ENCODE measurements around the gene CTAGE1. TPM values are rescaled to one million over a fixed set of nuclear protein-coding genes. Genes with fewer than 3 reads are reported as not detected.

CTAGE1 gene
- total RNA-seq, 1 donor from 2014 or later: not detected

DNA sequence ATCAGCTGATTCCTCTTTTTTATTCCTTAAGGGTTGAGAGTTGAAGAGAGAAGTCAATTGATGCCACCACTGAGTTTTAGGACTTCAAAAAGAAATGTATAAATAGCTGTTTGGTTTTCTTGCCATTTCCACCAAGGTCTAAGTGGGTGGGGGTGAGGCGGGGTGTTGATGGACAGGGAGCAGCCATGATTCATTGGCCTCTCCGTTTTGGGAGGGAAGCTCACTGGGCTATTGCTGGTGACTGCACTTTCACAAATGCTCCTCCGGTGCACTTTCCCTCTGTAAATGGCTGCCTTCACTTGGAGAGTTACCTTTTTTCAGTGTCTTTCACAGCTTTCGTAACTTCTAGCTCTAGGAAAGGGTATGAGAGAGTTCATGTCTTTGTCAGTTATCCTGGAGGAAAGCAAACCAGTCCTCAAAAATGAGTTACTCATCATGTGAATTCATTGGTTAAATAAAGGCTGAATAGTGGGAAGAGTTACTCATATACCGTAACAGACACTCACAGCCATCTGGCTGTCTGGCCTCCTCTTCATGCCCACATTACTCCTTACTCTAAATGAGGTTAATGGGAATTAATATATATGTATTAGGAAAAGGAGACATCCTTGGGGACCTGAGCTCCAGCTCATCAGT, 17.4 kb upstream of the CTAGE1 start:
- intact Hi-C loops (cut with micrococcal nuclease): no loop called here
- Histone ChIP-seq H3K27me3 (ENCODE audit: low read depth) (no peaks in the 10 kb centered on the region), H3K9me3 (replicated peaks) (no peaks in the 10 kb centered on the region)

DNA sequence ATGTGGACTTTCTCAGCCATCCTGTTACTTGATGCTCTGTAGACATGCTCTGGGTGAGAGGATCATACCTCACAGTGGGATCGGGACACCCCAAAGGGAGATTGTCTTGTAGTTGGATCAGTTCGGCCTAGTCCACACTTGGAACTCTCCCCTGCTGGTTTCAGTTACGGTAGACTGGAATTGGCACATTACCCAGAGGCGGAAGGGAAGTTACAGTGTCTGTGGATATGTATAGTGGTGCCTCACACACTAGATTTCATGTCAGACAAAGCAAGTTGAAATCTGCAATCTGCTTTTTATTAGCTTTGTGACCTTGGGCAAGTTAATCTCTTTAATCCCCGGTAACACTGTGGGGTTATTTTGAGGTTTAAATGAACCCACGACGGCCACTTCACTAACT, 16.2 kb upstream of the CTAGE1 start:
- no peak overlapping the region for H3K27ac ChIP-seq (replicated peaks)
- no peak overlapping the region for H3K4me3 ChIP-seq
- DNase-seq: no peak
- TF ChIP-seq, protein P1, sequence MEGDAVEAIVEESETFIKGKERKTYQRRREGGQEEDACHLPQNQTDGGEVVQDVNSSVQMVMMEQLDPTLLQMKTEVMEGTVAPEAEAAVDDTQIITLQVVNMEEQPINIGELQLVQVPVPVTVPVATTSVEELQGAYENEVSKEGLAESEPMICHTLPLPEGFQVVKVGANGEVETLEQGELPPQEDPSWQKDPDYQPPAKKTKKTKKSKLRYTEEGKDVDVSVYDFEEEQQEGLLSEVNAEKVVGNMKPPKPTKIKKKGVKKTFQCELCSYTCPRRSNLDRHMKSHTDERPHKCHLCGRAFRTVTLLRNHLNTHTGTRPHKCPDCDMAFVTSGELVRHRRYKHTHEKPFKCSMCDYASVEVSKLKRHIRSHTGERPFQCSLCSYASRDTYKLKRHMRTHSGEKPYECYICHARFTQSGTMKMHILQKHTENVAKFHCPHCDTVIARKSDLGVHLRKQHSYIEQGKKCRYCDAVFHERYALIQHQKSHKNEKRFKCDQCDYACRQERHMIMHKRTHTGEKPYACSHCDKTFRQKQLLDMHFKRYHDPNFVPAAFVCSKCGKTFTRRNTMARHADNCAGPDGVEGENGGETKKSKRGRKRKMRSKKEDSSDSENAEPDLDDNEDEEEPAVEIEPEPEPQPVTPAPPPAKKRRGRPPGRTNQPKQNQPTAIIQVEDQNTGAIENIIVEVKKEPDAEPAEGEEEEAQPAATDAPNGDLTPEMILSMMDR (IDR thresholded peaks at IDR 0.05; ENCODE audit: borderline replicate concordance): no peak
- no peaks in the 10 kb centered on the region for H3K9me3 ChIP-seq (replicated peaks)
- no peaks in the 10 kb centered on the region for H3K36me3 ChIP-seq
- H3K27me3 ChIP-seq (ENCODE audit: low read depth): no peaks in the 10 kb centered on the region
- intact Hi-C loops (cut with micrococcal nuclease): no loop called here
- H3K4me1 ChIP-seq: peaks cover 18% of the 10 kb centered on the region

More for the DNA sequence above, 17.4 kb upstream of the CTAGE1 start:
- Histone ChIP-seq H3K4me3 (no peak overlapping the region), H3K27ac (replicated peaks) (no peak overlapping the region), H3K36me3 (no peaks in the 10 kb centered on the region), H3K4me1 (peaks cover 18% of the 10 kb centered on the region)
- TF ChIP-seq, protein P1 (IDR thresholded peaks at IDR 0.05; ENCODE audit: borderline replicate concordance): no peak
- DNase-seq: no peak

DNA sequence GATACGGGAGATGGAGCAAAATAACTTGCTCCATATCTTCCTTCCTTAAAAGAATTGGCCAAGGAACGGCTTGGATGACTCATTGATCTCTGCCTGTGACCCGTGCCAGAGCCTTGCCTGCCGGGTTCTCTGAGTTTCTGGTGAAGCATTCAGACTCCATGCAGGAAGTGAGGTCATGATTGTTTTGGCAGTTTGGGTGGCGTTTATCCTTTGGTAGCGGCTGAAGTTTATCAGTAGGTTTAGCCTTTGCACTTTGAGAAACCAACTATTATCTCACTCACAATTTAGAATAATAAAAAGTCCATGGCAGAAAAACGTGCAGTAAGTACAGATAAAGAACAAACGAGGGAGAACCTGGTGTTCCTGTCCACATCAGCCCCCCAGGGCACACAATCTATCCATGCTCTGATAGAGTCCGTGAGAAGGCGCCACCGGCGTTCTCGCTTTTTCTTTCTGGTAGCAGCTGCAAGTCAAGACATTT, 15.0 kb upstream of the CTAGE1 start:
- intact Hi-C loops (cut with micrococcal nuclease): no loop called here
- peak; percentile 79 for DNase-seq
- Histone ChIP-seq H3K4me3 (peak overlapping the region; percentile 35), H3K27me3 (ENCODE audit: low read depth) (no peaks in the 10 kb centered on the region), H3K4me1 (peaks cover 28% of the 10 kb centered on the region), H3K9me3 (replicated peaks) (no peaks in the 10 kb centered on the region), H3K27ac (replicated peaks) (peak overlapping the region; percentile 74), H3K36me3 (no peaks in the 10 kb centered on the region)
- TF ChIP-seq, protein P1 (IDR thresholded peaks at IDR 0.05; ENCODE audit: borderline replicate concordance): no peak

DNA sequence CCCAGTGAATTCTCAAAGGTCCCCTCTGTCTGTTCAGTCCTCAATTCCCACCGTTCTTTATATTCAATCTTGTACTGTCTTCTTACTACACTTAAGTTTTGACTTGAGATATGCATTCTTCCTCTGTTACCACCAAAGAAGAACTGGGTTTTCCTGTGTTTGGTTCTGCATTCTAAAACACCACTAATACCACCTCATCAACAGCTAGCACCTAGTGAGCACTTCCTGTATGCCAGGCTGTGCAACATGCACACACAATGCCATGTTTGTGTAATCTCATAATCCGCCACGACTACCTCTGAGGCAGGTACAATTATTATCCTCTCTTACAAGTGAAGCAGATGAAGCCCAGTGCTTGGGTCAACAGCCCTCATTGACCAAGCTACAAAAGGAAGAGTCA, 11.8 kb upstream of the CTAGE1 start:
- H3K27me3 ChIP-seq (ENCODE audit: low read depth): no peaks in the 10 kb centered on the region
- no peak overlapping the region for H3K4me3 ChIP-seq
- intact Hi-C loops (cut with micrococcal nuclease): loop anchor here (10.0 kb wide), 1 partner anchor 75 kb away; no protein-coding TSS in a partner anchor
- no peaks in the 10 kb centered on the region for H3K9me3 ChIP-seq (replicated peaks)
- TF ChIP-seq, protein P1 (IDR thresholded peaks at IDR 0.05; ENCODE audit: borderline replicate concordance): no peak
- H3K4me1 ChIP-seq: peaks cover 28% of the 10 kb centered on the region
- no peak for DNase-seq
- no peaks in the 10 kb centered on the region for H3K36me3 ChIP-seq
- no peak overlapping the region for H3K27ac ChIP-seq (replicated peaks)

DNA sequence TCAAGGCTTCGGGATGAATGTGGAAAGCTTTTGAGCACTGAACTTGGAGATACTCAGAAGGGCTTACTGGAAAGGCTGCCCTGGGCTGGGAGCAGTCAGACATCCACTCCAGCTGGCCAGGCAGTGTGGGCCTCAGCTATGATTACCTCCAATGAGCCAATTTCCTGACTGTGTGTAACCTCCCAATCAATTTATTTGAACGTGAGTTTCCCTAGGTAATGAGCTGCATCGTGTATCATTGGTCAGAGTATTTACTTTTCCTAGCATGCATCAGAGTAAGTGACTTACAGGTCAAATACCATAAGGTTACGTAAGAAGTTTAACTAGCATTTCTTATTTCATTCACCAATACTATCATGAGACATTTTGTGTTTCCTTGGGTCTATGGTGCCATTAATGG, 11.0 kb upstream of the CTAGE1 start:
- Histone ChIP-seq H3K36me3 (no peaks in the 10 kb centered on the region), H3K4me1 (peaks cover 25% of the 10 kb centered on the region), H3K27ac (replicated peaks) (peak overlapping the region; percentile 7), H3K27me3 (ENCODE audit: low read depth) (no peaks in the 10 kb centered on the region), H3K9me3 (replicated peaks) (no peaks in the 10 kb centered on the region), H3K4me3 (no peak overlapping the region)
- TF ChIP-seq, protein P1 (IDR thresholded peaks at IDR 0.05; ENCODE audit: borderline replicate concordance): no peak
- intact Hi-C loops (cut with micrococcal nuclease): loop anchor here (10.0 kb wide), 1 partner anchor 76 kb away; no protein-coding TSS in a partner anchor
- no peak for DNase-seq
